ENCODE data around the gene AP1B1.

Gene AP1B1

GRCh38 chr22:29342577-29343312 is 45.6 kb downstream of the AP1B1 start:
- no peak overlapping the region for H3K27ac Mint-ChIP-seq
- peaks cover 21% of the 10 kb centered on the region for H3K4me1 Mint-ChIP-seq
- H3K36me3 Mint-ChIP-seq (ENCODE audit: low read depth): peaks cover 43% of the 10 kb centered on the region

DNA sequence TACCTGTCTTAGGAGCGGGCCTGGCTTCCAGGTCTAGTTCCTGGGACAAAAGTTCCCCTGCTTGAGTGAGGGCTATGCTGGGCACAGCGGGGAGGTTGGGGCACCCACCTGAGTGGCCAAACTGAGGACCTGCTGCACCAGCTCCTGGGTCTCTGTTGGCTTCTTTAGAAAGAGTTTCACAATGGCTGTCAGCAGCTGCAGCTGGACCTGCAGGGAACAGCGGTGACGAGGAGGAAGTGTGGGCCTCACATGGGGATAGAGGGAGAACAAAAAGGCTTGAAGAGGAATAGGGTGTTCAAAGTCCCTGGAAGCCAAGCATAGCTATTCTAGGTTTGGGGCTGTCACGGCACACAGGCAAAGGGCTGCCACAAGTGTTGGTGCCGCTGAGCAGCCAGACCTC is 46.2 kb downstream of the AP1B1 start:
- Mint-ChIP-seq H3K27me3 (ENCODE audit: low read depth) (no peaks in the 10 kb centered on the region), H3K36me3 (ENCODE audit: low read depth) (peaks cover 37% of the 10 kb centered on the region), H3K4me3 (no peak overlapping the region), H3K4me1 (peaks cover 20% of the 10 kb centered on the region), H3K9me3 (no peaks in the 10 kb centered on the region), H3K27ac (no peak overlapping the region)
- TF ChIP-seq, protein P1, sequence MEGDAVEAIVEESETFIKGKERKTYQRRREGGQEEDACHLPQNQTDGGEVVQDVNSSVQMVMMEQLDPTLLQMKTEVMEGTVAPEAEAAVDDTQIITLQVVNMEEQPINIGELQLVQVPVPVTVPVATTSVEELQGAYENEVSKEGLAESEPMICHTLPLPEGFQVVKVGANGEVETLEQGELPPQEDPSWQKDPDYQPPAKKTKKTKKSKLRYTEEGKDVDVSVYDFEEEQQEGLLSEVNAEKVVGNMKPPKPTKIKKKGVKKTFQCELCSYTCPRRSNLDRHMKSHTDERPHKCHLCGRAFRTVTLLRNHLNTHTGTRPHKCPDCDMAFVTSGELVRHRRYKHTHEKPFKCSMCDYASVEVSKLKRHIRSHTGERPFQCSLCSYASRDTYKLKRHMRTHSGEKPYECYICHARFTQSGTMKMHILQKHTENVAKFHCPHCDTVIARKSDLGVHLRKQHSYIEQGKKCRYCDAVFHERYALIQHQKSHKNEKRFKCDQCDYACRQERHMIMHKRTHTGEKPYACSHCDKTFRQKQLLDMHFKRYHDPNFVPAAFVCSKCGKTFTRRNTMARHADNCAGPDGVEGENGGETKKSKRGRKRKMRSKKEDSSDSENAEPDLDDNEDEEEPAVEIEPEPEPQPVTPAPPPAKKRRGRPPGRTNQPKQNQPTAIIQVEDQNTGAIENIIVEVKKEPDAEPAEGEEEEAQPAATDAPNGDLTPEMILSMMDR (IDR thresholded peaks at IDR 0.05; ENCODE audit: unreplicated experiment in 3 of 3): no peak

More at GRCh38 chr22:29342577-29343312, 45.6 kb downstream of the AP1B1 start:
- no peaks in the 10 kb centered on the region for H3K9me3 Mint-ChIP-seq
- TF ChIP-seq, protein P1 (IDR thresholded peaks at IDR 0.05; ENCODE audit: unreplicated experiment in 3 of 3): no peak
- H3K4me3 Mint-ChIP-seq: no peak overlapping the region
- no peaks in the 10 kb centered on the region for H3K27me3 Mint-ChIP-seq (ENCODE audit: low read depth)

- peaks cover 38% of the 10 kb centered on the region for H3K36me3 Mint-ChIP-seq (ENCODE audit: low read depth)
- H3K9me3 Mint-ChIP-seq: no peaks in the 10 kb centered on the region
- peaks cover 16% of the 10 kb centered on the region for H3K4me1 Mint-ChIP-seq
- TF ChIP-seq, protein P1 (IDR thresholded peaks at IDR 0.05; ENCODE audit: unreplicated experiment in 3 of 3): no peak
- no peaks in the 10 kb centered on the region for H3K27me3 Mint-ChIP-seq (ENCODE audit: low read depth)
- H3K4me3 Mint-ChIP-seq: no peak overlapping the region
- no peak overlapping the region for H3K27ac Mint-ChIP-seq
Observed at GRCh38 chr22:29341849-29342127, 46.6 kb downstream of the AP1B1 start.

DNA sequence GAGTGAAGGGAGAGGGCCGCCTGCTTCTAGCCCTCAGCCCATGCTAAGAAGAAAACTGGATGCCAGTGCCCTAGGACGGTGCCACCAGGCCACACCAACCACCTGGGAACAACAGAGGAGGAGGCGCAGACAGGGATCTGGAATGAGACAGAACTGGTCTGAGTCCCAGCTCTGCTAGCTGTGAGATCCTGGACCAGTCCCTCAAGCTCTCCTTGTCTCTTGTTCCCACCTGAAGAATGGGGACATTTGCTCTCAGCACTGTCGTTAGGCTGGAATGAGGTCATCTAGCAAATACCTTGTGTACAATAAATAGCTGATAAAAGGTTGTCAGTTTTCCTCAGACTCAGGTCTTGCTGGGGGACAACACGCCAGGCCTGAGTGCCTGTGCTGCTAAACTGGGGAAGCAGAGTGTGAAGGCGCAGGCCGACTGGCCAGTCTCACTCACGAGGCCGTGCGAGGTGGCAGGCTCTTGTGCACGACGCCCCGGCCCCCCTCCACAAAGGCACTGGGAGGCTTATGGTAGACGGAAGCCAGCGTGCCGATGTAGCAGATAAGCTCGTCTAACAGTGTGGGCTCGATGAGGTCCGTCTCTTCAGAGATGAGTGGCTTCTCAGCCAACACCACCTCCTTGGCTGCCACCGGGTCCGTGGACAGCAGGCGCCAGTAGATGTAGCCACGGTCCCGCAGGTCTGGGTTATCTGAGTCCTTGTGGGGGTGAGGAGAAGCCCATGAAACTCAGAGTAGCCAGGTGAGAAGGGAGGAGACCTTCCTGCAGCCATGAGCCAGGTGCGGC is 47.1 kb downstream of the AP1B1 start:
- H3K9me3 Mint-ChIP-seq: no peaks in the 10 kb centered on the region
- peaks cover 11% of the 10 kb centered on the region for H3K4me1 Mint-ChIP-seq
- TF ChIP-seq, protein P1 (IDR thresholded peaks at IDR 0.05; ENCODE audit: unreplicated experiment in 3 of 3): no peak
- no peaks in the 10 kb centered on the region for H3K27me3 Mint-ChIP-seq (ENCODE audit: low read depth)
- no peak overlapping the region for H3K27ac Mint-ChIP-seq
- H3K4me3 Mint-ChIP-seq: no peak overlapping the region
- peaks cover 38% of the 10 kb centered on the region for H3K36me3 Mint-ChIP-seq (ENCODE audit: low read depth)

GRCh38 chr22:29340566-29340965 is 47.8 kb downstream of the AP1B1 start:
- Mint-ChIP-seq H3K4me1 (peaks cover 5% of the 10 kb centered on the region), H3K27me3 (ENCODE audit: low read depth) (no peaks in the 10 kb centered on the region), H3K4me3 (no peak overlapping the region), H3K27ac (no peak overlapping the region), H3K36me3 (ENCODE audit: low read depth) (peaks cover 41% of the 10 kb centered on the region), H3K9me3 (no peaks in the 10 kb centered on the region)
- TF ChIP-seq, protein P1 (IDR thresholded peaks at IDR 0.05; ENCODE audit: unreplicated experiment in 3 of 3): no peak

Data from nephron (organoid).